ENCODE measurements around the gene SLC23A2.
"Not testable (repeated sequence)": the region's sequence is repeated elsewhere in the genome, so short reads cannot be mapped to it uniquely, and the experiment has no call there.

The SLC23A2 gene

GRCh38 chr20:4936392-4936850 lies 64.9 kb downstream of the SLC23A2 start:
- DNase-seq (ENCODE audit: low read depth): no peak

GRCh38 chr20:4932061-4932460 lies 69.2 kb downstream of the SLC23A2 start:
- no peak for DNase-seq (ENCODE audit: low read depth)

- DNase-seq (ENCODE audit: low read depth): no peak
These were observed 71.5 kb downstream of the SLC23A2 start for GRCh38 chr20:4929686-4930397.

- DNase-seq (ENCODE audit: low read depth): no peak
These were observed 74.7 kb downstream of the SLC23A2 start for GRCh38 chr20:4926531-4927156.

- no peak for DNase-seq (ENCODE audit: low read depth)
These were observed 75.3 kb downstream of the SLC23A2 start for GRCh38 chr20:4925842-4926530.

GRCh38 chr20:4924446-4924845 lies 76.9 kb downstream of the SLC23A2 start:
- no peak for DNase-seq (ENCODE audit: low read depth)

GRCh38 chr20:4924032-4924431 lies 77.3 kb downstream of the SLC23A2 start:
- no peak for DNase-seq (ENCODE audit: low read depth)

GRCh38 chr20:4922186-4922585 lies 79.1 kb downstream of the SLC23A2 start:
- DNase-seq (ENCODE audit: low read depth): no peak

GRCh38 chr20:4921271-4921670 lies 80.0 kb downstream of the SLC23A2 start:
- not testable (repeated sequence) for DNase-seq (ENCODE audit: low read depth)

GRCh38 chr20:4920655-4921054 lies 80.7 kb downstream of the SLC23A2 start:
- no peak for DNase-seq (ENCODE audit: low read depth)

- DNase-seq (ENCODE audit: low read depth): no peak
These were observed 81.2 kb downstream of the SLC23A2 start for GRCh38 chr20:4920131-4920530.

- no peak for DNase-seq (ENCODE audit: low read depth)
These were observed 82.1 kb downstream of the SLC23A2 start for GRCh38 chr20:4919047-4919704.

- no peak for DNase-seq (ENCODE audit: low read depth)
These were observed 82.8 kb downstream of the SLC23A2 start for GRCh38 chr20:4918473-4918872.

GRCh38 chr20:4916971-4917881 lies 84.1 kb downstream of the SLC23A2 start:
- no peak for DNase-seq (ENCODE audit: low read depth)

- DNase-seq (ENCODE audit: low read depth): no peak
These were observed 88.2 kb downstream of the SLC23A2 start for GRCh38 chr20:4913147-4913546.

- no peak for DNase-seq (ENCODE audit: low read depth)
These were observed 88.7 kb downstream of the SLC23A2 start for GRCh38 chr20:4912380-4913142.

- DNase-seq (ENCODE audit: low read depth): no peak
These were observed 90.4 kb downstream of the SLC23A2 start for GRCh38 chr20:4910951-4911350.

GRCh38 chr20:4905613-4906012 lies 95.7 kb downstream of the SLC23A2 start:
- no peak for DNase-seq (ENCODE audit: low read depth)

GRCh38 chr20:4905195-4905594 lies 96.1 kb downstream of the SLC23A2 start:
- DNase-seq (ENCODE audit: low read depth): no peak

- DNase-seq (ENCODE audit: low read depth): no peak
These were observed 97.0 kb downstream of the SLC23A2 start for GRCh38 chr20:4904127-4904860.
